ENCODE results near the gene CLNK.
A peak's percentile ranks its signal among the peaks of the same experiment; 100 is the strongest.

Gene CLNK

DNA sequence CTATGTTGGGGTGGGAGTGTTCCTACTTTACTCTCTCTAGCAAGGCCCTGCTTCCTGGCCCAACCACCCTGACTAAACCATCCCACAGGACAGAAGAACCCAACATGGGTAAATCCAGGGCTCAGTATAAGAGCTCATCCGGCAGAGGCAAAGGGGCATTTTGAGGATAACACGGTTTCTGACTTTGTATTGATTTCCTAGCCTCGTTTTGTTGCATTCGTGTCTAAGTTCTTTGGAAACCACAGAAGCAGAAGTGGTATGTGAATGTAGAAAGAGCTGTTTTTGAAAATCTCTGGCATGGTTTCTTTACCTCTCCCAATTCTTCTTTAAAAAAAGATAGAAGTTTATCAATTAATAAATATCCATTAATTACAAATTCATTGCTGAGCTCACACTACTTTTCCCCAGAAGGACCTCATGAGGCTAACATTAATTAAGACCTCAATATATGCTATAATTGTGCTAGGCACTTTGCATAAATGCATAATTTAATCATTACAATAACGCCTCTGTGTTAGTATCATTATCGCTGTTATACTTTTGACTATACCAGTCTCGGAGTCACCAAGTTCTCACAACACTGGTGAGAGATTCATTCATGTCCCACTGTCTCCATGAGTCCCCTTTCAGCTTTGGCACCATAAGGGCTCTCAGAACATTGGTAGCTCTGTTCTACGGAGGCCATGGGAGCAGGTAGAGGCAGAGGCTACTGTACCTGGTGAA is 5.8 kb upstream of the CLNK start:
- no peak for TF ChIP-seq ZNF274 (IDR thresholded peaks at IDR 0.05; ENCODE audit: low read depth, low read length)
- H3K4me3 ChIP-seq (ENCODE audit: low read length), result no peak overlapping the region; the same call in 1 of the 2 replicates

DNA sequence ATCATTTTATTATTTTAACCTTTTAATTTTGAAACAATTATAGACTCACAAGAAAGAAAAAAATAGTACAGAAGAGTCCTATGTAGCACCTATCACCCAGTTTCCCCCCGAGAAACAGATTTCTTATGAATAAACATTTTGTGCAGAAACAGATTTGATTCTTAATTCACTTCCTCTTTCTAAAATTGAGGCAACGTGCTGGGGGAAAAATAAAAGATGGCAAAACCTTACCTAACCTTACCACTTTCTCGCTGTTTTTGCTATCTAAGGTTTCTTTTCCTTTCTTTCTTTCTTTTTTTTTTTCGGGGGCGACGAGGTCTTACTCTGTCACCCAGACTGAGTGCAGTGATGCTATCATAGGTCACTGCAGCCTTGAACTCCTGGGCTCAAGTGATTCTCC is 4.3 kb upstream of the CLNK start:
- peak overlapping the region; percentile 41; the same call in 1 of the 2 replicates for H3K4me3 ChIP-seq (ENCODE audit: low read length)
- no peak for TF ChIP-seq ZNF274 (IDR thresholded peaks at IDR 0.05; ENCODE audit: low read depth, low read length)

DNA sequence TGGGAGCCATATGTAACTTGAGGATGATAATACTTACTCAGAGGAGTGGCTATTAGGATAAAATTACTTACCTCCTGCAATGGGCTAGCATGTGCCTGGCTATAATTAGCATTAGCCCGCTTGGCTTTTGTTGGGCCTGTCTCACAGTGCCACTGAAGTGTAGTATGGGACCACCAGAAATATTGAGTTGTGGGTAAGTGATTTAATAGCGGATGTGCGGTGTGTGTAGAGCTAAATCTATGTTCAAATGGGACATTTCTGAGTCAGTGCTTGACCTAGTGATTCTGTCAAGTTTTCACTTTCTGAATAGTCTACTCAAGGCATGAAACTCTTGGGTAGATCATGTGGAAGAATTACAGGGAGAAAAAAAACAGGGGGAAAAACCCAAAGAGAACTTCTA is 3.5 kb upstream of the CLNK start:
- no peak for TF ChIP-seq ZNF274 (IDR thresholded peaks at IDR 0.05; ENCODE audit: low read depth, low read length)
- H3K4me3 ChIP-seq (ENCODE audit: low read length), result peak overlapping the region; percentile 37; the same call in 1 of the 2 replicates

DNA sequence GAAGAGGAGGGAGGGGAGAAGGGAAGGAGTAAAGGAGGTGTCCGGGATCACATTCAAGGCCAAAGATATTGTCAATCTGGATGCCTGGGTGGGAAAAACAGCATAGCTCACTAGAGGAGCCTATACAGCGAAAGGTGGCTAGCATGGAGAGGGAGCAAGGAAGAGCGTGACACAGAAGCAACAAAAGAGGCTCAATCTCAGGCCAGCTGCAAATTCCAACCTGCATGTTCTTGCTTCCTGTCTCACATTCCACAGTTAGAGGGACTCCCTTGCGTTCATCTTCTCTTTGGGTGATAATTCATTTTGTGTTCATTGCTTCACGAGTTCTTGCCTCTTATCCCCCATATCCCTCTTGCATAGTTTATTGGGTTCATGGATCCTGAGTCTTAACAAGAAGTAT is 3.0 kb upstream of the CLNK start:
- no peak overlapping the region; the same call in 1 of the 2 replicates for H3K4me3 ChIP-seq (ENCODE audit: low read length)
- no peak for TF ChIP-seq ZNF274 (IDR thresholded peaks at IDR 0.05; ENCODE audit: low read depth, low read length)

DNA sequence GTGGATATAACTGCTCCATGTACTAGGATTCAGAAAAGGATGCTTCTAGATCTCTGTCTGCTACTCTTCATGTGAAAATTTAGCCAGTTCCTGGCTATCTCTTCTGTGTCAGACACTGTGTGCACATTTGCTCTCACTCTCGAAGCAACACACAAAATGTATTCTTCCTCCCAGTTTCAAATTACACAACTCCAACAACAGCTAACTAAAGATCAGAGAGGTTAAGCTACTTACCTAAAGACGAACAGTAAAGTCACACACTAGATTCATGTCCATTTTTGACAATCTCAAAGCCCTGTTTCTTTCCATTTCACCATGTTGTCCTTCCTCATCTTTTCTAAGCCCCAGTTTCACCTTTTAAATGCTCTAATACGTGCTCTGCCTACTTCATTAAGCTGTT is 2.2 kb downstream of the CLNK start:
- TF ChIP-seq ZNF274 (IDR thresholded peaks at IDR 0.05; ENCODE audit: low read depth, low read length), result no peak
- peak overlapping the region; percentile 80 for H3K4me3 ChIP-seq (ENCODE audit: low read length)

DNA sequence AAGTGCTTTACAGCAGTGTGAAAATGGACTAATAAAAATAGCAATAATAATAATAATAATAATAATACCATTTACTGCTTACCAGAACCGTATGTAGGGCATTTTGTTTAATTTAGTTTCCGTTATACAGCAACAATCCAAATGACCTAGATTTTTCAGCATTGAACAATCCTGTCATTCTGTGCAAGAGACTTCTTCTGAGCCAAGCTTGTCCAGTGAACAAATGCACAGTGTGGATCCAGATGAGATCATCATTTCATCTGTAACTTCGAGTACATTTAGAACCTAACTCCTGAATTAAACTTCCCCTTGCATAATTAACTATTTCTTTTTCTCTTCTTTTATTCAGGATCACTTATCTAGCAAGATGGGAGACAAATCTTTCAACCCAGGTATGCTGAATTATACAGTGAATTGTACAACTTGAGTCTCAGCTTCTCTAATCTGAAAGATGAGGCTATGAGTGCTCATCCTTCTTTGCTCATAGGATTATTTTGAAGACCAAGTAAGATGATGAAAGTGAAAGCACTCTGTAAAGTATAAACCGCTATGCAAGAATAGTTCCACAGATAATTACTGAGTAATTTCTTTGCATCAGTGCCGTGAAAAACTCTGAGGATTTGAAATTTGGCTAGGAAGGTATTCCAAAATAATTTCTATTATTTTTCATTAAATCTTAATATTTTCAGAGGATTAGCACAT is 6.6 kb downstream of the CLNK start:
- no peak for TF ChIP-seq ZNF274 (IDR thresholded peaks at IDR 0.05; ENCODE audit: low read depth, low read length)
- H3K4me3 ChIP-seq (ENCODE audit: low read length), result no peak overlapping the region

DNA sequence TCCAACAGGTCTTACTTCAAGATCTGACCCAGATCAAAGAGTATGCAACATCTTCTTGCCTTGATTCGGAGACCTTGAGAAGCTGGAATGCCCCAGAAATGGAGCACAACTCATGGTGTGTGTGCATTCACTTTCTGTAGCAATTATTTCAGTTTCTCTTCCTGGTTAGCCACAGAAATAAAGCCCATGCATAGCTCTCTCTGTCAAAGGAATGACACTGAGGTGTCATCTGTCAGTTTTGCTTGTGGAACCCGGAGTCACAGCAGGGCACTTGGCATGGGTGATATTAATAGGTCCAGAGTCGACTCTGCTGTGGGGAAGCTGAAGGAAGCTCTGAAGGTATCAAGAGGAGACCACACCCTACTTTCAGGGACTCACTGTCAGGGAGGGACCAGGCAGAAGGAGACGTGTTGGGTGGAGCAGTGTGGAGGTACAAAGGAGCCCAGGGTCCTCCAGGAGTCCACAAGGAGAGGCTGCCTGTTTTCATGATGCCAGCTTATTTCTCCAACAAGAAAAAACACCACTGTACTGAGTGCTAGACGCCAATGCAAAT is 10.7 kb downstream of the CLNK start:
- no peak for TF ChIP-seq ZNF274 (IDR thresholded peaks at IDR 0.05; ENCODE audit: low read depth, low read length)
- peak overlapping the region; percentile 2; the same call in 1 of the 2 replicates for H3K4me3 ChIP-seq (ENCODE audit: low read length)

DNA sequence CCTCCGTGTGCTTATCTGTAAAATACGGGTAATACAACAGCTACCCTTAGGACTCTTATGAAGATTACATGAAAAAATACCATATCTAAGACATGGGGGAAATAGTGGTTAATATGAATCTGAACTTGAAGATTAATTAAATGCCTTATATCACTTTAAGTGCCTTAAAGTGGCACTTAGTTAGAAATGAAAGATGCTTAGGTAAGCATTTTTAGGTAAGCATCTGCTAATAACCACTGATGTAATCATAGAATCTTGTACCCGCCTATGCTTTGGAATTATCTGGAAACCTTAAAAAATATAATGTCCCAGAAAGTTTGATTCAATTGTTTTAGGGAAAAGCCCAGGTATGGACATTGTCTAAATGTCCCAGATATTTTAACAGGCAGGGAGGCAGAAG is 12.2 kb downstream of the CLNK start:
- TF ChIP-seq ZNF274 (IDR thresholded peaks at IDR 0.05; ENCODE audit: low read depth, low read length), result no peak
- H3K4me3 ChIP-seq (ENCODE audit: low read length), result no peak overlapping the region

DNA sequence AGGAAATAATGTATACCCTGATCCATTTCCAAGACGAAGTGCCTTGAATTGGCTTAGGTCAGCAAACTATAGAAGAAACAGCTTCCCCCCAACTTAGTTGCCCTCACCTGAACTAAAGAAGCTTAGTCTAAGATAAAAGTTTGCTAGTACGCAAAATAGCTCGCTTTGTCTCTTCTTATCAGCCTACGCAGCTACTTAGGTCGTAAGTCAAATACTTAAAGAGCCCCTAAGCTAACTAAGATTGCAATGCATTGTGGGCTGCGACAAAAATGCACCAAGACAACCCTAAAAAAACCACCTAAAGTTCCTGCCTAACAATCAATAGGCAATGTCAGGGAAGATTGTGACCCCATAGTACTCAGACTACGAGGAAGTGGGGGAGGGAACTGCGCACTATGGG is 12.8 kb downstream of the CLNK start:
- H3K4me3 ChIP-seq (ENCODE audit: low read length), result peak overlapping the region; percentile 16; the same call in 1 of the 2 replicates
- TF ChIP-seq ZNF274 (IDR thresholded peaks at IDR 0.05; ENCODE audit: low read depth, low read length), result no peak

DNA sequence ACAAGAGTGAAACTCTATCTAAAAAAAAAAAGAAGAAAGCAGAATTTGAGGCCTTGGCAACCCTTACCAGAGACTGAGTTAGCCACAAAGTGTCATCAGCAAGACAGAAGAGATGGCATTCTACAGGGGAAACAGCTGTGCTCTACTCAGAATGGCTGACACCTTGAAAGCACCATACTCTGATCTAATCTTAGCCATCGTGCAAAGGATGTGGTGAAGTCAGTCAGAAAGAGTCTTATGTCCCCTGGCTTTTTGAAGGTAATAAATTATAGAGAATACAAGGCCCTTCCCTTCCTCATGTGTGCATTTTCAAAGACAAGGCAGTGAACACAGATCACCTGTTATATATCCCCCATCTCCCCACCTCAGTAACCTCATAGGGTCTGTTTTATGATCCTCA is 13.2 kb downstream of the CLNK start:
- TF ChIP-seq ZNF274 (IDR thresholded peaks at IDR 0.05; ENCODE audit: low read depth, low read length), result no peak

DNA sequence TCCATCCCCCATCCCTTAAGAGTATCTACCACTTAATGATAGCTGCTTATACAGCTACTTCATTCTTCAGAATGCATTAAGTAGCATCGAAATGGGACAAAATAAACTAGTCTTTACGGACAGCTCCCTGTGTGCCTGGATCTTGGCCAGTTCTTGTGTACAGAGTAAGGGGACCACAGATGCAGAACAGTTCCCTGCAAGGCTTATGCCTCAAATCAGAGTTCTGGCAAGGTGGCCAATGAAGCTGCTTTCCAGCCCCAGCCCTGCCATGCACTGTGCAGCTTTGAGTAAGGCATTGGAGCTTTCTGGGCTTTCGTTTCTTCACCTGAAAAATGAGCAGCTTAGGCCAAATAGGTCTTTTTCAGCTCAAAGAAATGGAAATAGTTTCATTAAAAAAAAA is 14.2 kb downstream of the CLNK start:
- no peak overlapping the region for H3K4me3 ChIP-seq (ENCODE audit: low read length)
- TF ChIP-seq ZNF274 (IDR thresholded peaks at IDR 0.05; ENCODE audit: low read depth, low read length), result no peak

More for the DNA sequence above, 13.2 kb downstream of the CLNK start:
- H3K4me3 ChIP-seq (ENCODE audit: low read length), result no peak overlapping the region; the same call in 1 of the 2 replicates

DNA sequence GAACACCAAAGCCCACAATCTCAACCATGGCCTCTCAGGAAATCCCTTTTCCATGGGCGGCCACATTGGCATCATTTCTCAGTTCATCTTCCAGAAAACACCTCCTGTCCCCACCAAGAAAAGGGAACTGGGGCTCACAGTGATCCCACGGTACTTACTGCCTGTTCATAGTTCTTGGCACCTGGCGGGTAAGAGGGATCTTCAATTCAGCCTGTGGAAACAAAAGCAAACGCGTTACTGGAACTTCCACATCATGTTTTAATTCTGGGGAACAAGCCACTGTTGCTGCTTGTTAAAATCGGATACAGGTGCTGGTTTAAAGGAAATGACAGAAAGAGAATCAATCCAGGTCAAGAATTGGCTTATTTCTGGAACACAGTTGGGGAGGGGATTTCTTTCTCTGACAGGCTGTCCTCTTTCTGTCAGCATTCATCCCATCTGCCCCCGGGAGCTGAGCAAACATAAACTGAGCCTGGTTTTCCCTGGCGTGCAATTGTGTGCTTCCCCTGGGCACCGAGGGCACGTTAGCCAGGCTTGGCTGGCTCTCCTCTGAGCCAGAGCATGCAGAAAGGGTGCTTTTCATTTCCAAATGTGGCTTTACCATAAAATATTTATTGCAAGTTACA is 16.8 kb downstream of the CLNK start:
- TF ChIP-seq ZNF274 (IDR thresholded peaks at IDR 0.05; ENCODE audit: low read depth, low read length), result no peak
- no peak overlapping the region for H3K4me3 ChIP-seq (ENCODE audit: low read length)

DNA sequence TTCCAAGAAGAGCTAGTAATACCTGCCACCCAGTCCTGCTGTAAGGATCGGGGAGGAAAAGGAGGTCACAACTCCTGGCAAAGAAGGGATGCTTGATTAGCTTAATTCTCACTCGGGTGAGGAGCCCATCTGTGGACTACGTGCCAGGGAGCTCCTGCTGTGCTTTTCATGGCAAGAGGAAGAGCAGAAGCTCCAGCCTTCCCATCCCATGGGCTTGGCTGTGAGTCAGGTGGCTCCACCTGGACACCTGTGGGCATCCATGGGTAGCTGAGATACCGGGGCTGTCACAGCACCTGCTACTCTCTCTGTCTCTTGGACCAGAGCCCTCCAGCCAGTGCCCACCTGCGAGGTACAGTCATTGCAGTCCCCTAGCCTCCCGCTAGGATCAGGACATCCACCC is 18.0 kb downstream of the CLNK start:
- no peak for TF ChIP-seq ZNF274 (IDR thresholded peaks at IDR 0.05; ENCODE audit: low read depth, low read length)
- no peak overlapping the region for H3K4me3 ChIP-seq (ENCODE audit: low read length)

DNA sequence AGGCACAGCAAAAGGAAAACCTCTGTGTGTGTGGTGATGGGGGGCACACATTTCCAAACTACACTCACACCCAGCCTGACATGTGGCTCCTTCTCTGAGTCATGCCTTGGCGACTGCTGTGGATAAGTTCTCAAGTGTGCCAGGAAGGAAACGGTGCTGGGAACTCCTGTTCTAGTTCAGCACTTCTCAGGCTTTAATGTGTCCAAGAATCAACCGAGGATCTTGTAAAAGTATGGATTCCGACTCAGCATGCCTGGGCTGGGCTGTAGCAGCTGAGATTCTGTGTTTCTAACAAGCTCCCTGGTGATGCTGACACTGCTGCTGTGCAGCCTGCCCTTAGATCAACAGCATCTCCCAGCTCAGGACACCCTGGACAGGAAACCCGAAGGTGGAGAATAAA is 20.2 kb downstream of the CLNK start:
- no peak for TF ChIP-seq ZNF274 (IDR thresholded peaks at IDR 0.05; ENCODE audit: low read depth, low read length)
- no peak overlapping the region for H3K4me3 ChIP-seq (ENCODE audit: low read length)
